ENCODE measurements around the gene CSK. TPM values are rescaled to one million over a fixed set of nuclear protein-coding genes. Genes with fewer than 3 reads are reported as not detected.

CSK gene
- polyA plus RNA-seq = 0.19 and 0.24 TPM in 2 replicates

DNA sequence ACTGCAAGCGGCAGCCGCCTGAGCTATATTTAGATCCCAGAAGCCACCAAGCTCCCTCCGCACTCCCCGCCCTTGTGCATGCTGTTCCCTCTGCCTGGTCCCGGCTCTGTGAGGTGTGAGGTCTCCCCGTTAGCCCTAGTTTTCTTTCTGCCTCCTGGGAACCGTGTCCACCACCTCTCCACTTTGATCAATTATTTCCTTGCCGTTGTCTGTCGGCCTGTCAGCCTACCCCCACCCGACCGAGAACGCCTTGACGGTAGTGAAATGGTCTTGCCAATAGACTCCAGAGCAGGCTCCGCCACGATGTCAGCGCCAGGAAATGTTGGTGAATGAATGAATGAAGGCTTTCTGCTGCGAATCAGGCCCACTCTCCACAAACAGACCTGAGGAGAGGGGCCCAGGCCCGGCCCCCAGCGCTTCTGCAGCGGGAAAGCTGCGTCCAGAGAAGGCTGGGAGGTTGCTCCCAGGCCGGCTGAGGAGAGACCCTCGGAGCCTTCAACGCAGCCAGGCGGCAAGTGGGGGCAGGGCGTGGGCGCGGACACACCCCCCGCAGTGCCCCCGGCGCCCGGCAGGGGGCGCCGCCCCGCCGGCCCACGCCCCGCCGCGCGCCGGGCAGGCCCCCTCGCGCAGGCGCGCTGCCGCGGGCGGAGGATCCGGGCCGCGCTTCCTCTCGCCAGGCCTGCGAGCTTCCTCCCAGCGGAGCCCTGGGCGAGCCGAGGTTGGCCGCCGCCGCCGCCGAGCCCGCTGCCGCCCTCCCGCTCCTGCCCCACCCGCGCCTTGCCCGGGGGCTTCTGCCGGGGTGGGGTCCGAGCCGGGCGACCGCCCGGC lies at the start of gene CSK:
CSK (plus strand) TSS at position 650 of the 828 bp plus-strand sequence. CDS start 16,218 bp downstream, outside the sequence.

DNA sequence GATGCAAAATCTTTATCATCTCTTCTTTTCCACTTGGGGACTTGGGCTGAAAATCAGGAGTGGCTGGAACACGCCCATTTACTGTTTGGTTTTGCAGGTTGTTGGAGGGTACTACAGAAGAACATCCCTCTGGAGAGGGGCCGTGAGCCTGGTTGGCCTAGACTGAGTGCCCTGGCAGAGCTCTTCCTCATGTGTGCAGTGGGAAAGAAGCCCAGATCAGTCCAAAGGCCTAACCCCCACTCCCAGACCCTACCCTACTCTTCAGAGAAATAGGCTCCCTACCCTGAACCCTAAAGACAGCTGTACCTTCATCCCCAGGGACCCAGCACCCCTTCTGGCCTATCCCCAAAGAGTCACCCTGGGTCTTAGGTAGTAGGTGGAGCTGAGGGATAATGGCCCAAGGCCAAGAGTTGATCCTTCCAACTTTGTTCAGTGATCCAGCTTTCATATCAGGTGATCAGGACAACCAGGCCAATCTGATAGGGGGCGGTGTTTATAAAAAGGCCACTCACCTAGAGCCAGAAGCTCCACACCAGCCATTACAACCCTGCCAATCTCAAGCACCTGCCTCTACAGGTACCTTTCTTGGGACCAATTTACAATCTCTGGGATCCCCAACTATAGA lies 33.4 kb upstream of the CSK start, which contains the start of gene CYP1A2:
CYP1A2 (plus strand) TSS at position 524 of the 625 bp plus-strand sequence. CDS start 894 bp downstream, outside the sequence.

DNA sequence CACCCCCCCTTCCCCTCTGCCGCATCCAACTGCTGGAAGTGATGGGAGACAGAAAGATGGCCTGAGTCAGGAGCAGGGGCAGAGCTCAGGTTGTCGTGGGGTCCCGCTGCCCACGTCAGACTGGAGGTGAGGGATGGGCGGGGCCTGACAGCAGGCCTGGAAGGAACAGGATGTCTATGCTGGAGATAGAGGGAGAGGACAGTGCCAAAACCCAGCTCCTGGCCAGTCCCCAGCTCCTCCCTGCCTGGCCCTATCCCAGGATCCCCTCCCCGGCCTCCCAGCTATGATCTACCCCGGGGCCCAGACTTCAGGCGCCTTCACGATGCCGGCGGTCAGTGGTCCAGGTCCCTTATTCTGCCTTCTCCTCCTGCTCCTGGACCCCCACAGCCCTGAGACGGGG lies 30.7 kb downstream of the CSK start, which contains the start of gene LMAN1L:
LMAN1L (plus strand) TSS at position 303 of the 400 bp plus-strand sequence; CDS start at position 323, 20 bp downstream.

DNA sequence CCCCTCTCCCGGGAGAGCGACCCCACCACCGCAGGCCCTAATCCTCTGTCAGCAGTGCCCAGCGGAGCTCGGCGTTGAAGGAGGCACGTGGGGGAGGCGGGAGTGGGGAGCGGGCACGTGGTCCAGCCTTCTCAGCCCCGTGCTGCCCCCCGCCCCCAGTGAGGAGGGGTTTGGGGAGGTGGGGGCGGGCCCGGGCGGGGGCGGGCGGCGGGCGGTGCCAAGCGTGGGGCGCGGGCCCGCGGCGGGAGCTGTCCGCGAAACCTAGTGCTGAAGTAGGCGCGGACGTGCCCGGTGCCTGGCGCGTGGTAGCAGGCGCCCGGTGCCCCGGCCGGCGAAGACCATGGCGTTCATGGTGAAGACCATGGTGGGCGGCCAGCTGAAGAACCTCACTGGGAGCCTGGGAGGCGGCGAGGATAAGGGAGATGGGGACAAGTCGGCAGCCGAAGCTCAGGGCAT lies 44.5 kb downstream of the CSK start, which contains the start of gene CPLX3:
CPLX3 (plus strand) TSS at position 264 of the 456 bp plus-strand sequence; CDS start at position 341, 77 bp downstream.

DNA sequence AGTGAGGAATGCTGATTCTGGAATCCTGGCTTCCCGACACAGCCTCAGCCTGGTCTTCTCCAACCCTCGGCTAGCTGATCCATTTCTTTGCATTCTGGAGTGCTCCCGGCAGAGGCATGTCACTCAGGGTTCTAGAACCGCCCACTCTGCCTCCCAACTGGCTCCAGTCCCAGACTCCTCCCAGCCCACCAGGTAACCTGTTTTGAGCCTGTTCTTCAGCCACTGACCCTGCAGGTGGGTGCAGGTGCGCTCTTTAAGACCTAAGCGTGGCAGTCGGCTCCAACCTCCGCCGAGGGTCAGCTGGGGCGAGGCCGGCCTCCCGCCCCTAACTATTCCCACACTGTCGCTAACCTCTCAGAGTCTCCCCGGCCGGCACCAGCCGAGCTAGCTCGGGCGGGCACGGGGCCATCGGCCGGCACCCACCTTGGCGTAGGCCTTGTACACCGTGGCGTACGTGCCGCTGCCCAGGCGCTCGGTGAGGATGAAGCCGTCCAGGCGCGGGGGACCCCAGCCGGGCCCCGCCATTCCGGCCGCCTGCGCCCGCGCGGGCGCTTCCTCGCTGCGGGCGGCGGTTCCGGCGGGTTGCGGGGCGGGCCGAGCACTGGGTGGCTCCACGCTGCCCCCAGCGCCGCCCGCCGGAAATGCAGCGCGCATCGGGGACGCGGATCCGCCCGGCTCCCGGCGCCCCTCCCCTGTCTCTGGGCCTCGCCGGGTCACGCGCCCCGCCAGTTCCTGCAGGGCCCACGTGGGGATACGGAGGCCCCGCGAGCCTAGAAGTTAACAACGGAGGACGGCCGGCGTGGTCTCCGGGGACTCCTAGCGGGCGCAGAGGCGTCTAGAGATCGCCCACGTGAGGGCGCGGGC lies 60.9 kb downstream of the CSK start, which contains the start of gene ULK3:
ULK3 (minus strand) TSS at position 576 of the 864 bp plus-strand sequence; CDS start at position 525, 51 bp downstream.

Other genes starting within 250 kb of the CSK start
- 1.6 and 2.1 TPM in 2 replicates for gene ARID3B, start 240.9 kb upstream of the CSK start, polyA plus RNA-seq
- 5.9 and 8.1 TPM in 2 replicates for gene CLK3, start 166.2 kb upstream of the CSK start, polyA plus RNA-seq
- 3.7 and 5.3 TPM in 2 replicates for gene EDC3, start 86.1 kb upstream of the CSK start, polyA plus RNA-seq
- gene CYP1A1, start 56.6 kb upstream of the CSK start, polyA plus RNA-seq = not detected in 2 replicates
- not detected in 2 replicates for gene CYP1A2, start 33.2 kb upstream of the CSK start, polyA plus RNA-seq
- gene LMAN1L, start 30.8 kb downstream of the CSK start, polyA plus RNA-seq = not detected in 2 replicates
- 2.4 TPM in 1 of 2 replicates, not detected in the other for gene CPLX3, start 44.5 kb downstream of the CSK start, polyA plus RNA-seq
- 2.9 and 6.7 TPM in 2 replicates for gene ULK3, start 61.1 kb downstream of the CSK start, polyA plus RNA-seq
- gene SCAMP2, start 91.3 kb downstream of the CSK start, polyA plus RNA-seq = 6.7 and 14.8 TPM in 2 replicates
- gene MPI, start 108.0 kb downstream of the CSK start, polyA plus RNA-seq = 16.4 and 21.3 TPM in 2 replicates
- gene FAM219B, start 124.8 kb downstream of the CSK start, polyA plus RNA-seq = 9.9 and 10.2 TPM in 2 replicates
- 184 and 373 TPM in 2 replicates for gene COX5A, start 156.0 kb downstream of the CSK start, polyA plus RNA-seq
- not detected in 2 replicates for gene RPP25, start 174.7 kb downstream of the CSK start, polyA plus RNA-seq
- 36.5 and 48.3 TPM in 2 replicates for gene SCAMP5, start 213.5 kb downstream of the CSK start, polyA plus RNA-seq
- 1.2 and 4.1 TPM in 2 replicates for gene PPCDC, start 241.5 kb downstream of the CSK start, polyA plus RNA-seq

Measured in Purkinje cell (primary cell).